Naive B cell (primary cell): Measurements from ENCODE around the gene WFIKKN1. TPM values are rescaled to one million over a fixed set of nuclear protein-coding genes. Genes with fewer than 3 reads are reported as not detected.

Experiments used
- ATAC-seq, 2 donors: fragments of 150-1000 bp; cut with Tn5 transposase; 2 replicates each; pipeline ENCODE4 v1.10.0; 2021; ENCODE audit warnings: low read depth in 2 of 2, mild to moderate bottlenecking in 2 of 2, moderate library complexity in 2 of 2
- DNase-seq: peaks from one replicate; pipeline ENCODE4 v3.0.0; 2022
- H3K27ac Mint-ChIP-seq, 6 donors: one replicate each; pipeline ENCODE4 v1.8.0; 2020 to 2022; ENCODE audit warnings: mild to moderate bottlenecking in 6 of 6, mixed read lengths in 6 of 6, moderate library complexity in 5 of 6, inconsistent platforms in 2 of 6
- H3K27me3 Mint-ChIP-seq, 3 donors: one replicate each; pipeline ENCODE4 v1.8.0; 2021 to 2022; ENCODE audit warnings: mixed read lengths in 3 of 3, mild to moderate bottlenecking in 1 of 3
- H3K36me3 Mint-ChIP-seq, 2 donors: one replicate each; pipeline ENCODE4 v1.8.0; 2020 to 2022; ENCODE audit warnings: mixed read lengths in 2 of 2, inconsistent platforms in 1 of 2, mild to moderate bottlenecking in 1 of 2
- H3K4me1 Mint-ChIP-seq, 3 donors: one replicate each; pipeline ENCODE4 v1.8.0; 2020 to 2022; ENCODE audit warnings: mixed read lengths in 3 of 3, inconsistent platforms in 1 of 3, mild to moderate bottlenecking in 1 of 3, moderate library complexity in 1 of 3
- H3K4me3 Mint-ChIP-seq, 8 donors: one replicate each; pipeline ENCODE4 v1.8.0; 2020 to 2022; ENCODE audit warnings: mild to moderate bottlenecking in 8 of 8, mixed read lengths in 8 of 8, moderate library complexity in 8 of 8, inconsistent platforms in 2 of 8
- H3K9me3 Mint-ChIP-seq, 7 donors: one replicate each; pipeline ENCODE4 v1.8.0; 2020 to 2022; ENCODE audit warnings: mixed read lengths in 7 of 7, mild to moderate bottlenecking in 5 of 7, inconsistent platforms in 2 of 7, moderate library complexity in 1 of 7
- polyA plus RNA-seq, 6 donors: library from polyadenylated mRNA; unstranded; fragments of 300-500 nt; fragmentation: Illumina TruSeq; gene quantifications; one replicate each; pipeline ENCODE4 v1.2.3, GENCODE V29; 2021; ENCODE audit warnings: low read depth in 6 of 6

The WFIKKN1 gene
- polyA plus RNA-seq, 6 donors from 2014 or later: not detected

DNA sequence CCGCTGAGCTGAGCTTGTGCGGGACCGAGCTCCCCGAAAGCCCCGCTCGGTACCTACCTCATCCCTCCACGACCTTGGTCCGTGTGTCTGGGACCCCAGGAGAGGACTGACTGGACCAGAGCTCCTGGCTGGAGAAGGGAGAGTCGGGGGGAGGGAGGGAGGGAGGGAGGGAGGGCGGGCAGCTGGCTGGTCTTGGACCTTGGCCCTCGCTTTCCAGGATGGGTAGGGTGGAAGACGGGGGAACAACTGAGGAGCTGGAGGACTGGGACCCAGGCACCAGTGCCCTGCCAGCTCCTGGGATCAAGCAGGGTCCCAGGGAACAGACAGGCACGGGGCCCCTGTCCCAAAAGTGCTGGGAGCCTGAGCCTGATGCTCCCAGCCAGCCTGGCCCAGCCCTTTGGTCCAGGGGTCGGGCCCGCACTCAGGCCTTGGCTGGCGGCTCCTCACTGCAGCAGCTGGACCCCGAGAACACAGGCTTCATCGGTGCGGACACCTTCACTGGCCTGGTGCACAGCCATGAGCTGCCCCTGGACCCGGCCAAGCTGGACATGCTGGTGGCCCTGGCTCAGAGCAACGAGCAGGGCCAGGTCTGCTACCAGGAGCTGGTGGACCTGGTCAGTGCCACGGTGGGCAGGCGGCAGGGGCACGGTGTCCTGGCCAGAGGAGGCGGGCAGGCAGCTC lies 45.2 kb downstream of the WFIKKN1 start:
- H3K36me3 Mint-ChIP-seq: no peaks in the 10 kb centered on the region
- peaks cover 9 to 14% (median 9%) of the 10 kb centered on the region in 3 donors for H3K4me1 Mint-ChIP-seq
- no peak overlapping the region for H3K4me3 Mint-ChIP-seq
- ATAC-seq (no peak), DNase-seq (no peak)
- no peaks in the 10 kb centered on the region for H3K9me3 Mint-ChIP-seq
- H3K27ac Mint-ChIP-seq: no peak overlapping the region
- H3K27me3 Mint-ChIP-seq: peaks cover 0 to 18% (median 8%) of the 10 kb centered on the region in 3 donors

DNA sequence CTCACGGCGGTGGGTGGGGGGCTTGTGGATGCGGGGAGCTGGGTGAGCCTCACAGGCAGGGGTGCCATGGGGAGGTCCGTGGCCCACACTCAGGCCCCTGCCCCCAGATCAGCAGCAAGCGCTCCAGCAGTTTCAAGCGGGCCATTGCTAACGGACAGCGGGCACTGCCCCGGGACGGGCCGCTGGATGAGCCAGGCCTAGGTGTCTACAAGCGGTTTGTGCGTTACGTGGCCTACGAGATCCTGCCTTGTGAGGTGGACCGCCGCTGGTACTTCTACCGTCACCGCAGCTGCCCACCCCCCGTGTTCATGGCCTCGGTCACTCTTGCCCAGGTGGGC lies 45.7 kb downstream of the WFIKKN1 start:
- no peak for ATAC-seq
- Mint-ChIP-seq H3K36me3 (no peaks in the 10 kb centered on the region), H3K4me1 (peaks cover 9 to 19% (median 14%) of the 10 kb centered on the region in 3 donors), H3K27me3 (peaks cover 0 to 18% (median 8%) of the 10 kb centered on the region in 3 donors), H3K4me3 (no peak overlapping the region), H3K27ac (no peak overlapping the region), H3K9me3 (no peaks in the 10 kb centered on the region)
- no peak for DNase-seq

DNA sequence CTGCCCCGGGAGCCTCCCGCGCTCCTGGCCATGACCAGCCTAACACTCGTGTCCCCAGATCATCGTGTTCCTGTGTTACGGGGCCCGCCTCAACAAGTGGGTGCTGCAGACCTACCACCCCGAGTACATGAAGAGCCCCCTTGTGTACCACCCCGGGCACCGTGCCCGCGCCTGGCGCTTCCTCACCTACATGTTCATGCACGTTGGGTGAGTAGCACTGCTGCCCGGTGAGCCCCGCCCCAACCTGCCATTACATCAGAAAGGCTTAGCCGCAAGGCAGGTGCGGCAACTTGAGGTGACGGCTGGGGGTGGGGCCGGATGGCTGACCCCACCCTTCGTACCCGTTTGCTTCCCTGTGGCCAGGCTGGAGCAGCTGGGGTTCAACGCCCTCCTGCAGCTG lies 46.1 kb downstream of the WFIKKN1 start:
- no peaks in the 10 kb centered on the region for H3K9me3 Mint-ChIP-seq
- no peaks in the 10 kb centered on the region for H3K36me3 Mint-ChIP-seq
- ATAC-seq (no peak), DNase-seq (no peak)
- peaks cover 9 to 23% (median 18%) of the 10 kb centered on the region in 3 donors for H3K4me1 Mint-ChIP-seq
- no peak overlapping the region for H3K27ac Mint-ChIP-seq
- no peak overlapping the region for H3K4me3 Mint-ChIP-seq
- H3K27me3 Mint-ChIP-seq: peaks cover 0 to 18% (median 8%) of the 10 kb centered on the region in 3 donors

DNA sequence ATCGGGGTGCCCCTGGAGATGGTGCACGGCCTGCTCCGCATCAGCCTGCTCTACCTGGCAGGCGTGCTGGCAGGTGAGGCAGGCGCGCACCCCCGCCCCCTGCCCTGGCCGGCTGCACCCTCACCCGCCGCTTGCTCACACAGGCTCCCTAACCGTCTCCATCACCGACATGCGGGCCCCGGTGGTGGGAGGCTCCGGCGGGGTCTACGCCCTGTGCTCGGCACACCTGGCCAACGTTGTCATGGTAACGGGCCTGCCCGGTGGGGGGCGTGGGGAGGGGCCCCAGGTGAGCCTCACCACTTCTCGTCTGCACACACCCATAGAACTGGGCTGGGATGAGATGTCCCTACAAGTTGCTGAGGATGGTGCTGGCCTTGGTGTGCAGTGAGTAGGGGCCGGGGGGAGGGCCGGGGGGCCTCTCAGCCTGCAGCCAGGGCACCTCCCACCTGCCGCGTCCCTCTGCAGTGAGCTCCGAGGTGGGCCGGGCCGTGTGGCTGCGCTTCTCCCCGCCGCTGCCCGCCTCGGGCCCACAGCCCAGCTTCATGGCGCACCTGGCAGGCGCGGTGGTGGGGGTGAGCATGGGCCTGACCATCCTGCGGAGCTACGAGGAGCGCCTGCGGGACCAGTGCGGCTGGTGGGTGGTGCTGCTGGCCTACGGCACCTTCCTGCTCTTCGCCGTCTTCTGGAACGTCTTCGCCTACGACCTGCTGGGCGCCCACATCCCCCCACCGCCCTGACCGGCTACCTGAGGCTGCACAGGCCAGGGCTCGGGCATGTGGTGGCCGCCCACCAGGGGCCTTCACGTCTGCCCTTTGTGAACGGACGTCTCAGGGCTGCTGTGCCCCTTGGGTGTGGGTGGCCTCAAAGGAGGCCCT lies 46.8 kb downstream of the WFIKKN1 start:
- no peak overlapping the region for H3K27ac Mint-ChIP-seq
- peaks cover 0 to 18% (median 8%) of the 10 kb centered on the region in 3 donors for H3K27me3 Mint-ChIP-seq
- H3K9me3 Mint-ChIP-seq: no peaks in the 10 kb centered on the region
- peak overlapping the region in 1 of 8 donors; percentile 30 for H3K4me3 Mint-ChIP-seq
- no peak for DNase-seq
- no peaks in the 10 kb centered on the region for H3K36me3 Mint-ChIP-seq
- ATAC-seq: no peak
- peaks cover 9 to 29% (median 21%) of the 10 kb centered on the region in 3 donors for H3K4me1 Mint-ChIP-seq

DNA sequence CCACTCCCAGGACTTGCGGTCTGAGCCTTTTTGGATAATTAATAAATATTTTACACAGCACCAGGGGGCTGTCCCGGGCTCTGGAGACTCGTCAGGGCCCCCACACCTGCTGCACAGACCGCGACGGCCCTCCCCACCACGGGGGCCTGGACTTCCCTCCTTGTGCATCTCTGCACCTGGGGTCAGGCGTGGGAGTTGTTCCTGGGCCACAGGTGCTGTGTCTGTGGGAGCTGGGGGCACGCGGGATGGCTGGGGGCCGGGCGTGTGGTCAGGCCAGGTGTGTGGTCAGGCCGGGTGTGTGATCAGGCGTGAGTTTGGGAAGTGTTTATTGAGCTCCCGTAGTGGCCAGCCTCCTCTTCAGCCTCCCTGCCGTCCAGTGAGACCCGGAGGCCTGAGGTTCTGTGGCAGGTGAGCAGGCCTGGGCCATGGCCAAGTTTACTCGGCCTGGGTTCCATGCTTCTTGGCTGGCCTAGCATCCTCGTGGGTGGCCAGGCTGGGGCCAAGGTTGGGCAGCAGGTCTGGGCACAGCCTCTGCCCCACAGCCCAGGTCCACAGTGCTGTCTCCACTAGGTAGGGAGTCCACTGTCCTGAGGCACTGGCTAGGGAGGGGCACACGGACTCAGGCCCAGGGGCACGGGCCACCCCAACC lies 47.5 kb downstream of the WFIKKN1 start:
- peaks cover 0 to 18% (median 8%) of the 10 kb centered on the region in 3 donors for H3K27me3 Mint-ChIP-seq
- peaks cover 9 to 34% (median 29%) of the 10 kb centered on the region in 3 donors for H3K4me1 Mint-ChIP-seq
- ATAC-seq: no peak
- peak overlapping the region in 5 of 8 donors; percentile 25 to 85 (median 83) for H3K4me3 Mint-ChIP-seq
- H3K27ac Mint-ChIP-seq: peak overlapping the region in 1 of 6 donors; percentile 32
- DNase-seq: no peak
- H3K9me3 Mint-ChIP-seq: no peaks in the 10 kb centered on the region
- no peaks in the 10 kb centered on the region for H3K36me3 Mint-ChIP-seq

DNA sequence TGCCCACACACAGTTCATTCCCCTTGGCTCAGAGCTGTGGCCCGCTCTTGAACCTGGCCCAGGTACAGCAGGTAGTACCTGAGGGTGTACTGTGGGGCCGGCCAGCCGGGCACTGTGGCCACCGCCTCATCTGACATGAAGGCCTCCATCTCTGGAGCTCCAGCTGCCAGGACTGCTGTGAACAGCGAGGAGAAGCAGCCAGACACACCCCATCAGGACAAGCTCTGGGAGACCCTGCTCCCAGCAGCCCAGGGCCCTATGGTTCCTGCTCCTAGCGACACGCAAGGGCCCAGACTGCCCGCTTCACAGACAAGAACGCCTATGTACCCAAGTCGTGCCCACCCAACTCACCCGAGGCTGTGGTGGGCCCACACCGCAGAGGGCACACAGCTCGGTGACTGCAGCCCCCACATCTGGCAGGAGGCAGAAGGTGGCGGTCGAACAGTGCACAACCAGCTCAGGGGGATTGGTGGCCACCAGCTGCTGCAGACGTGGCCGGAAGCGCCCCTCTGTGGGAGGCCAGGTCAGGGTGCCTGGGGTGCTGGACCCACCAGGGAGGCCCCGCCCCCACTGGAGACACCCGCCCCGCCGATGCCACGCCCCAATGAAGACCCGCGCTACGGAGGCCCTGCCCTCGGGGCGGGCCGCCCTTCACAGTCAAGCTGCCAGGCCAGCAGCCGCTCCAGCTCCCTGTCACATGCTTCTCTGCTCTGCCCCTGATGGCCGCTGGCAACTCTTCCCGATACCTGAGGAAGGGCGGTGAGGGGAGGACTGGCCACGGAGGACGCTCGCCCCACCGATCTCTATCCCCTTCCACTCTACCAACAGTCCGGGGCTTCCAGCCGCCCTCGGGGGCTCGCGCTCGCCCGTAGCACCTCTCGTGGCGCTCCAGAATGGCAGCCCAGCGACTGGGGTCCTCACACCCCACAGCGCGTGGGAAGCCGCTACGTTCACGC lies 48.4 kb downstream of the WFIKKN1 start:
- peak overlapping the region; percentile 80 to 91 (median 84) for H3K4me3 Mint-ChIP-seq
- ATAC-seq (peak; percentile 4), DNase-seq (peak; percentile 45)
- peaks cover 9 to 34% (median 32%) of the 10 kb centered on the region in 3 donors for H3K4me1 Mint-ChIP-seq
- no peaks in the 10 kb centered on the region for H3K36me3 Mint-ChIP-seq
- peaks cover 0 to 18% (median 8%) of the 10 kb centered on the region in 3 donors for H3K27me3 Mint-ChIP-seq
- H3K9me3 Mint-ChIP-seq: no peaks in the 10 kb centered on the region
- H3K27ac Mint-ChIP-seq: peak overlapping the region in 5 of 6 donors; percentile 65 to 89 (median 82)

DNA sequence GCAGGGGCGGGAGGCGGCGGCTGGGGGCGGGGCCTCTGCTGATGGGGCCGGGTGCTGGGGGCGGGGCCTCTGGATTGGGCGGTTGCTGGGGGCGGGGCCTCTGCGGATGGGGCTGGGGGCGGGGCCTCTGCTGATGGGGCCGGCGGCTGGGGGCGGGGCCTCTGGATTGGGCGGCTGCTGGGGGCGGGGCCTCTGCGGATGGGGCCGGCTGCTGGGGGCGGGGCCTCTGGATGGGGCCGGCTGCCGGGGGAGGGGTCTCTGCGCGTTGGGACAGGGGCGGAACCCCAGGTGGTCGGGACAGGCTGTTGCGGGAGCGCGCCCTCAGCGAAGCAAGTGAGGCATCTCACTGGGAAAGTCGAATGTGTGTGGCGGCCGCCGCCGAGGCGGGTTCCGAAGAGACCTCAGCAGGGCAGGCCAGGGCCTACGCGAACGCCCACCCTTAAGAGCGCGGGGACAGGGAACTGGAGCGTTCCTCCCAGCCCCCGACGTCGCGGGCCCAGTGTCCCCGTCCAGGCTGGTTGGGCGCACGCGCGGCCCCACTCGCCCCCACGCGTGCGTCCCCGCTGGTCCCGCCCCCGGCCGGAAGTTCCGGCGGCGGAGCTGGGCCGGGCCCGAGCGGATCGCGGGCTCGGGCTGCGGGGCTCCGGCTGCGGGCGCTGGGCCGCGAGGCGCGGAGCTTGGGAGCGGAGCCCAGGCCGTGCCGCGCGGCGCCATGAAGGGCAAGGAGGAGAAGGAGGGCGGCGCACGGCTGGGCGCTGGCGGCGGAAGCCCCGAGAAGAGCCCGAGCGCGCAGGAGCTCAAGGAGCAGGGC lies 49.2 kb downstream of the WFIKKN1 start, which contains the start of gene STUB1:
TSS of gene STUB1 (plus strand) at position 597 of the 811 bp plus-strand sequence. CDS start at position 713, 116 bp downstream.
- no peaks in the 10 kb centered on the region for H3K9me3 Mint-ChIP-seq
- peak within 1 kb of the TSS in 5 of 6 donors; percentile 65 to 93 (median 80) for H3K27ac Mint-ChIP-seq
- H3K4me1 Mint-ChIP-seq: peaks cover 7 to 35% (median 33%) of the 10 kb centered on the region in 3 donors
- peaks cover 0 to 13% (median 5%) of the 10 kb centered on the region in 3 donors for H3K27me3 Mint-ChIP-seq
- ATAC-seq: peak; percentile 46 to 54
- peak within 1 kb of the TSS; percentile 81 to 93 (median 84) for H3K4me3 Mint-ChIP-seq
- no peaks in the 10 kb centered on the region for H3K36me3 Mint-ChIP-seq
- DNase-seq: peak; percentile 85

DNA sequence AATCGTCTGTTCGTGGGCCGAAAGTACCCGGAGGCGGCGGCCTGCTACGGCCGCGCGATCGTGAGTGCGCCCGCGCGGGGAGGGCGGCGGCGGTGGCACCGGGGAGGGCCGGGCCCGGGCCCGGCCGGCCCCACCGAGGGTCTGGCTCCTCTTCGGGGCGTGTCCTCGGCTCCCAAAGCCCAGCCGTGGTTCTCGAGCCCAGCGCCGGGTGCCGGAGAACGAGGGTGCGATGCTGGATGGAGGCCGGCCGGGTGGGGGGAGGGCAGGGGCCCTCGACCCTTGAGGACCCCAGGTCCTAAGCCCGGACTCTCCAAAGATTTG lies 49.8 kb downstream of the WFIKKN1 start:
- DNase-seq (no peak), ATAC-seq (no peak)
- peaks cover 0 to 9% (median 0%) of the 10 kb centered on the region in 3 donors for H3K27me3 Mint-ChIP-seq
- H3K9me3 Mint-ChIP-seq: no peaks in the 10 kb centered on the region
- H3K4me1 Mint-ChIP-seq: peaks cover 4 to 31% (median 30%) of the 10 kb centered on the region in 3 donors
- no peaks in the 10 kb centered on the region for H3K36me3 Mint-ChIP-seq
- H3K4me3 Mint-ChIP-seq: peak overlapping the region; percentile 71 to 93 (median 83)
- H3K27ac Mint-ChIP-seq: peak overlapping the region in 3 of 6 donors; percentile 29 to 65 (median 51)

DNA sequence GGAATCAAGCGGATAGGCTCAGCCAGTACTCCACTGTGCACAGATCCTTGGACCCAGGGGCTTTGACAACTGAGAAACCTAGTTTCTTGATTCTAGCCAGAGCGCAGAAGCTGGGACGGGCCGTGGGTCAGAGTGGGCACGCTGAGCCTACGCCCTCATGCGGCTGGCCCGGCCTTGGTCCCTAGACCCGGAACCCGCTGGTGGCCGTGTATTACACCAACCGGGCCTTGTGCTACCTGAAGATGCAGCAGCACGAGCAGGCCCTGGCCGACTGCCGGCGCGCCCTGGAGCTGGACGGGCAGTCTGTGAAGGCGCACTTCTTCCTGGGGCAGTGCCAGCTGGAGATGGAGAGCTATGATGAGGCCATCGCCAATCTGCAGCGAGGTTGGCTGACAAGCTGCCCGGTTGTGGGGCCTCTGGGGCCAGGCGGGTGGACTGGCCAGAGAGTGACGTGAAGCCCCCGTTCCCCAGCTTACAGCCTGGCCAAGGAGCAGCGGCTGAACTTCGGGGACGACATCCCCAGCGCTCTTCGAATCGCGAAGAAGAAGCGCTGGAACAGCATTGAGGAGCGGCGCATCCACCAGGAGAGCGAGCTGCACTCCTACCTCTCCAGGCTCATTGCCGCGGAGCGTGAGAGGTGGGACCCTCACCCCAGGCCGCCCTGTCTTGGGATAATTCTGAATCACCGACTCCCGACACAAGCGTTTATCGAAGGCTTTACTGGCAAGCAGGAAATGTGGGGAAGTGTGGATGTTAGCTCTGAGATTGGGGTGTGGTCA lies 50.4 kb downstream of the WFIKKN1 start:
- Mint-ChIP-seq H3K9me3 (no peaks in the 10 kb centered on the region), H3K4me1 (peaks cover 4 to 35% (median 34%) of the 10 kb centered on the region in 3 donors), H3K27ac (peak overlapping the region in 2 of 6 donors; percentile 29 to 56), H3K4me3 (peak overlapping the region; percentile 68 to 93 (median 83)), H3K36me3 (no peaks in the 10 kb centered on the region), H3K27me3 (peaks cover 0 to 9% (median 0%) of the 10 kb centered on the region in 3 donors)
- ATAC-seq (no peak), DNase-seq (no peak)

DNA sequence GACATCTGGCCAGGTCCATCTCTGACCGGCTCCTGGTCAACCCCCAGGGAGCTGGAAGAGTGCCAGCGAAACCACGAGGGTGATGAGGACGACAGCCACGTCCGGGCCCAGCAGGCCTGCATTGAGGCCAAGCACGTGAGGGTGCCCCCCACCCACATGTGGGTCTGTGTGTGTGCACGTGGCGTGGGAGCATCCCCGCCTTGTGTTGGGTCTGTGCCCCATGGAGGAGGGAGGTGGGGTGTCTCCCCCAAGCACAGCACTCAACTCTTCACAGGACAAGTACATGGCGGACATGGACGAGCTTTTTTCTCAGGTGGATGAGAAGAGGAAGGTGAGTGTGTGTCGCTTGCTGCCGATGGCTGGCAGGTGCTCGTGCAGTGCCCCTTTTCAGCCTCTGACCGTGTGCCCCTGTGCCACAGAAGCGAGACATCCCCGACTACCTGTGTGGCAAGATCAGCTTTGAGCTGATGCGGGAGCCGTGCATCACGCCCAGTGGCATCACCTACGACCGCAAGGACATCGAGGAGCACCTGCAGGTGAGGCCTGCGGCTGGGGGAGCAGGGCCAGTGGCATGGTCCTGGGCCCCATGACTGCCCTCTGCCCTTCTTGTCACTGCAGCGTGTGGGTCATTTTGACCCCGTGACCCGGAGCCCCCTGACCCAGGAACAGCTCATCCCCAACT lies 51.1 kb downstream of the WFIKKN1 start:
- no peaks in the 10 kb centered on the region for H3K9me3 Mint-ChIP-seq
- peaks cover 0 to 6% (median 0%) of the 10 kb centered on the region in 3 donors for H3K27me3 Mint-ChIP-seq
- H3K4me3 Mint-ChIP-seq: peak overlapping the region; percentile 68 to 89 (median 82)
- H3K27ac Mint-ChIP-seq: peak overlapping the region in 3 of 6 donors; percentile 24 to 81 (median 54)
- no peaks in the 10 kb centered on the region for H3K36me3 Mint-ChIP-seq
- peaks cover 4 to 38% (median 36%) of the 10 kb centered on the region in 3 donors for H3K4me1 Mint-ChIP-seq
- ATAC-seq: no peak
- DNase-seq: no peak
